KMS-11 (cell line): Measurements from ENCODE around the gene RCN1.

Source experiments
- H2AFZ ChIP-seq: fragments of 200-600 bp; sonication (generic); 2 replicates; pipeline ENCODE4 v1.6.1; 2016; ENCODE audit warnings: antibody characterized with exemption, mixed run types, low read depth
- H3K27ac ChIP-seq: fragments of 200-600 bp; sonication (generic); 2 replicates; pipeline ENCODE4 v1.6.1; 2016; ENCODE audit warnings: mild to moderate bottlenecking, mixed run types
- H3K27me3 ChIP-seq: fragments of 200-600 bp; sonication (generic); 2 replicates; pipeline ENCODE4 v1.6.1; 2017; ENCODE audit warnings: mild to moderate bottlenecking, low read depth, mixed run types, moderate library complexity; ENCODE audit not compliant: insufficient read depth
- H3K36me3 ChIP-seq: fragments of 200-600 bp; sonication (generic); 2 replicates; pipeline ENCODE4 v1.6.1; 2017; ENCODE audit warnings: mild to moderate bottlenecking, mixed run types; ENCODE audit not compliant: insufficient read depth
- H3K4me1 ChIP-seq: fragments of 200-600 bp; sonication (generic); 2 replicates; pipeline ENCODE4 v1.6.1; 2016; ENCODE audit warnings: mild to moderate bottlenecking, low read depth, mixed run types; ENCODE audit not compliant: poor library complexity, severe bottlenecking
- H3K4me2 ChIP-seq: fragments of 200-600 bp; sonication (generic); 2 replicates; pipeline ENCODE4 v1.7.0; 2016; ENCODE audit warnings: mild to moderate bottlenecking, mixed run types
- H3K4me3 ChIP-seq: fragments of 200-600 bp; sonication (generic); IDR thresholded peaks from 2 replicates; pipeline ENCODE4 v1.6.1; 2017; ENCODE audit warnings: low read depth, low read length, mixed read lengths; ENCODE audit not compliant: insufficient read depth
- H3K79me2 ChIP-seq: fragments of 200-600 bp; sonication (generic); 2 replicates; pipeline ENCODE4 v1.6.1; 2016; ENCODE audit warnings: low read depth, mixed run types; ENCODE audit not compliant: insufficient read depth
- H3K9ac ChIP-seq: fragments of 200-600 bp; sonication (generic); 2 replicates; pipeline ENCODE4 v1.6.1; 2016; ENCODE audit warnings: mild to moderate bottlenecking, mixed run types
- H4K20me1 ChIP-seq: fragments of 200-600 bp; sonication (generic); 2 replicates; pipeline ENCODE4 v1.6.1; 2016; ENCODE audit warnings: mild to moderate bottlenecking, mixed run types; ENCODE audit not compliant: insufficient read depth
- TF ChIP-seq, protein P1 (sequence below): fragments of 200-600 bp; sonication (generic); conservative IDR thresholded peaks from 2 replicates; pipeline ENCODE4 v1.6.1; 2017; ENCODE audit warnings: low read depth, mild to moderate bottlenecking, antibody characterized with exemption, low read length, moderate library complexity, mixed read lengths

RCN1 gene

DNA sequence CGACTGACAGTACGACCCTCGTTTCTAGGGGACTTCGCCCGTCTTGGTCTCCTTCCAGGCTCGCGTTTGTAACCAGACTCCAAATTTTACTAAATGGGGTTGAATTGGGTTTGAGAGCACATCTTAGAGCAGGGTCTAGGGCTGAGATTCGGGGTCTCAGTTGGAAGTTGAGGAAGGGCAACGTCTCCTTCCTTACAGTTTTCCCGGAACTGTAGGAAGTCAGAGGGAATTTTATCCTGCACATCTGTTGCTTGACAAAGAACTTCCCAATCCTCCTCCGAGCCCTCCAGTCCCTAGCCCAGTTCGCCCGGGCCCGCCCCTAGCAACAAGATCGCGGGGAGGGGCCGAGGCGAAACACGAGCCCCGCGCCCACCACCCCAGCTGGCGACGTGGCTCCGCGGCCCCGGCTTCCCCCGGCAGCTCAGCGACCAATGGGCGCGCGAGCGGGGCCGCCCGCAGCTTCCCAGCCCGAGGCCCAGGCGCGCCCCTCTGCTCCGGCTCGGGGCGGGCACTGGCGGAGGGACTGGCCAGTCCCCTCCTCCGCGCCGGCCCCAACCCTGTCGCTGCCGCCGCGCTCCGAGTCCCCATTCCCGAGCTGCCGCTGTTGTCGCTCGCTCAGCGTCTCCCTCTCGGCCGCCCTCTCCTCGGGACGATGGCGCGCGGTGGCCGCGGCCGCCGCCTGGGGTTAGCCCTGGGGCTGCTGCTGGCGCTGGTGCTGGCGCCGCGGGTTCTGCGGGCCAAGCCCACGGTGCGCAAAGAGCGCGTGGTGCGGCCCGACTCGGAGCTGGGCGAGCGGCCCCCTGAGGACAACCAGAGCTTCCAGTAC lies at the start of gene RCN1:
TSS of gene RCN1 (plus strand) at position 530 of the 826 bp plus-strand sequence. CDS start at position 653, 123 bp downstream.
- Histone ChIP-seq H3K9ac (peak within 1 kb of the TSS; percentile 99), H4K20me1 (no peaks in the 10 kb centered on the region), H3K4me2 (peak within 1 kb of the TSS; percentile 98), H3K79me2 (peaks cover 37% of the 10 kb centered on the region), H3K27me3 (no peaks in the 10 kb centered on the region), H2AFZ (peak within 1 kb of the TSS; percentile 82), H3K36me3 (no peaks in the 10 kb centered on the region), H3K4me1 (peaks cover 44% of the 10 kb centered on the region), H3K4me3 (no peak within 1 kb of the TSS), H3K27ac (peak within 1 kb of the TSS; percentile 93)
- TF ChIP-seq, protein P1, sequence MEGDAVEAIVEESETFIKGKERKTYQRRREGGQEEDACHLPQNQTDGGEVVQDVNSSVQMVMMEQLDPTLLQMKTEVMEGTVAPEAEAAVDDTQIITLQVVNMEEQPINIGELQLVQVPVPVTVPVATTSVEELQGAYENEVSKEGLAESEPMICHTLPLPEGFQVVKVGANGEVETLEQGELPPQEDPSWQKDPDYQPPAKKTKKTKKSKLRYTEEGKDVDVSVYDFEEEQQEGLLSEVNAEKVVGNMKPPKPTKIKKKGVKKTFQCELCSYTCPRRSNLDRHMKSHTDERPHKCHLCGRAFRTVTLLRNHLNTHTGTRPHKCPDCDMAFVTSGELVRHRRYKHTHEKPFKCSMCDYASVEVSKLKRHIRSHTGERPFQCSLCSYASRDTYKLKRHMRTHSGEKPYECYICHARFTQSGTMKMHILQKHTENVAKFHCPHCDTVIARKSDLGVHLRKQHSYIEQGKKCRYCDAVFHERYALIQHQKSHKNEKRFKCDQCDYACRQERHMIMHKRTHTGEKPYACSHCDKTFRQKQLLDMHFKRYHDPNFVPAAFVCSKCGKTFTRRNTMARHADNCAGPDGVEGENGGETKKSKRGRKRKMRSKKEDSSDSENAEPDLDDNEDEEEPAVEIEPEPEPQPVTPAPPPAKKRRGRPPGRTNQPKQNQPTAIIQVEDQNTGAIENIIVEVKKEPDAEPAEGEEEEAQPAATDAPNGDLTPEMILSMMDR: no peak

DNA sequence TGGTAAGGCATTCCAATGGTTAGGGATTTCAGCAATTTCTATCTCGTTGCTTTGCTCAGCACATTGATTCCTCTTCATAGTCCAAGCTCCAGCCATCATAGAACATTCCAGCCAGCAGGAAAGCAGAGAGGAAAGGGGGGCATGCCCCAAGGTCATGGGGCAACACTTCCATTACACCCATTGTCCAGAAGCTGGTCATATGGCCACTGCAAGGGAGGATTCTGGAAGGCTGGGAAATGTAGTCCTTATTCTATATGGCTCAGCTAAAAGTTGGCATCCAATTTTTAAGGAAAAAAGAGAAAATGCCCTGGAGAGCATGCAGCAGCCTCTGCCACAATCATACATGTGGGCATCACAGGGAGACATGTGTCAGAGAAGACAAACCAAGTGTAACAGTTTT lies 47.1 kb upstream of the RCN1 start:
- no peak overlapping the region for H3K27ac ChIP-seq
- no peaks in the 10 kb centered on the region for H3K27me3 ChIP-seq
- no peak overlapping the region for H2AFZ ChIP-seq
- no peaks in the 10 kb centered on the region for H4K20me1 ChIP-seq
- TF ChIP-seq, protein P1: no peak
- no peaks in the 10 kb centered on the region for H3K36me3 ChIP-seq
- no peak overlapping the region for H3K4me3 ChIP-seq
- H3K79me2 ChIP-seq: no peaks in the 10 kb centered on the region
- no peak overlapping the region for H3K4me2 ChIP-seq
- H3K9ac ChIP-seq: no peak overlapping the region
- H3K4me1 ChIP-seq: no peaks in the 10 kb centered on the region

DNA sequence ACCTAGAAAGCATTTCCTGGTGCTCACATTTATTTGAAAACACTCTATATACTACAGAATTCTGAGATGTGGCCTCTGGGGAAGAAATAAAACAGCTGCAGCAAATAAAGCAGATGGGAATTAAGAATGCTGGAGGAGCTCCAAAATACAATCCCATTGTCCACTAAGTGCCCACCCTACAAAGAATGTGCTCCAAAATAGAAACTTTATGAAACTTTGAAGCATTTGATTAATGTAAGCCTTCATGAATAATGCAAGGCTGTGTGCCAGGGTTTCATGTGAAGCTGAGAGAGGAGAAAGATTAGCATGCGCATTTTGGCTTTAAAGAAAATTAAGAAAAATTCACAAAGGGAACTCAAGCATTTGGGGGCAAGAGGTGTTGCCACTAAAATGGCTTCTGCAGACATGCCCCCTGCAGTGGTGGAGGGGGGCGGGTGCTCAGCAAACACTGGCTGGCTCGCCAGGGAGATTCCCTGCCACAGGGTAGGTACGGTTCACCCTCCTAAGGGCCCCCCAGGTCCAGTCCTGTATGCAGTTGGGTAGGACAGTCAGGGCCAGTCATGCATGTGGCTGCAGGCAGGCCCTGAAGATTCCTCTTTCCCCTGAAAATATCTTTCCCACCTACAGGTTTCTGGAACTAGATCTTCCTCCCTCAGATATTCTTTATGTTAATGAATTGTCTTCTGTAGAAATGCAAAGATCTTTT lies 46.6 kb upstream of the RCN1 start:
- Histone ChIP-seq H3K4me1 (no peaks in the 10 kb centered on the region), H3K79me2 (no peaks in the 10 kb centered on the region), H4K20me1 (no peaks in the 10 kb centered on the region), H3K27ac (no peak overlapping the region), H3K4me3 (no peak overlapping the region), H3K9ac (no peak overlapping the region), H3K27me3 (no peaks in the 10 kb centered on the region), H3K4me2 (no peak overlapping the region), H2AFZ (no peak overlapping the region), H3K36me3 (no peaks in the 10 kb centered on the region)
- TF ChIP-seq, protein P1: no peak

DNA sequence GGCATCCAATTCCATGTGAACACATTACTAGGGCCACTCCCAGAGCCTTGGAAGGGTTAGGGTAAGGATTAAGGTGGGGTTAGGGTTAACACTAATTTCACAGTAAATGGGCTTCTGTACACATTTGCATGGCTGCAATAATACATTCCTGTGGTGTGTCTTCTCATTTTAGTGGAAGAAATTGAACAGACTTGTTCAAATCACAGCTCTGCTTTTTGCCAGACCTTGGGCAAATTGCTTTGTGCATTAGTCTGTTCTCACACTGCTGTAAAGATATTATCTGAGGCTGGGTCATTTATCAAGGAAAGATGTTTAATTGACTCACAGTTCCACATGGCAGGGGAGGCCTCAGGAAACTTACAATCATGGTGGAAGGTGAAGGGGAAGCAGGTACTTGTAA lies 45.4 kb upstream of the RCN1 start:
- no peak overlapping the region for H3K27ac ChIP-seq
- no peak overlapping the region for H3K4me2 ChIP-seq
- no peak overlapping the region for H2AFZ ChIP-seq
- H3K79me2 ChIP-seq: no peaks in the 10 kb centered on the region
- no peaks in the 10 kb centered on the region for H4K20me1 ChIP-seq
- H3K4me3 ChIP-seq: no peak overlapping the region
- H3K9ac ChIP-seq: no peak overlapping the region
- H3K27me3 ChIP-seq: no peaks in the 10 kb centered on the region
- no peaks in the 10 kb centered on the region for H3K4me1 ChIP-seq
- H3K36me3 ChIP-seq: no peaks in the 10 kb centered on the region
- TF ChIP-seq, protein P1: no peak
